HG03139 (cell line): ENCODE results near the gene AP5S1.
"Not testable (repeated sequence)": the region's sequence is repeated elsewhere in the genome, so short reads cannot be mapped to it uniquely, and the experiment has no call there.

Experiments
- ATAC-seq: cut with Tn5 transposase; IDR thresholded peaks from one replicate; pipeline ENCODE4 v1.9.1; 2021; ENCODE audit not compliant: unreplicated experiment

Gene AP5S1

DNA sequence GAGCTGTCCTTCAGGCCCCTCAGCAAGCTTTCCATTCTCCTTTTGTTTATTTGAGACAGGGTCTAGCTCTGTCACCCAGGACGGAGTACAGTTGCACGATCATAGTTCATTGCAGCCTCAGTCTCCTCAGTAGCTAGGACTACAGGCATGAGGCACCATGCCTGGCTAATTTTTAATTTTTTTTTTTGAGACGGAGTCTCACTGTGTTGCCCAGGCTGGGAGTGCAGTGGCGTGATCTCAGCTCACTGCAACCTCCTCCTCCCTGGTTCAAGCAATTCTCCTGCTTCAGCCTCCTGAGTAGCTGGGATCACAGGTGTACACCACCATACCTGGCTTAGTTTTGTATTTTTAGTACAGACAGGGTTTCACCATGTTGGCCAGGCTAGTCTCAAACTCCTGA lies 31.1 kb upstream of the AP5S1 start:
- not testable (repeated sequence) for ATAC-seq

- not testable (repeated sequence) for ATAC-seq
Observed at GRCh38 chr20:3794168-3794567, 26.2 kb upstream of the AP5S1 start.

GRCh38 chr20:3794701-3795420 lies 25.5 kb upstream of the AP5S1 start:
- no peak for ATAC-seq

- peak; percentile 53 for ATAC-seq
Observed at GRCh38 chr20:3795511-3796468, 24.6 kb upstream of the AP5S1 start, which contains the start of gene CDC25B. Gene CDC25B, plus strand, starts transcription at chr20:3796310. Its CDS starts 222 bp downstream, at chr20:3796532.

DNA sequence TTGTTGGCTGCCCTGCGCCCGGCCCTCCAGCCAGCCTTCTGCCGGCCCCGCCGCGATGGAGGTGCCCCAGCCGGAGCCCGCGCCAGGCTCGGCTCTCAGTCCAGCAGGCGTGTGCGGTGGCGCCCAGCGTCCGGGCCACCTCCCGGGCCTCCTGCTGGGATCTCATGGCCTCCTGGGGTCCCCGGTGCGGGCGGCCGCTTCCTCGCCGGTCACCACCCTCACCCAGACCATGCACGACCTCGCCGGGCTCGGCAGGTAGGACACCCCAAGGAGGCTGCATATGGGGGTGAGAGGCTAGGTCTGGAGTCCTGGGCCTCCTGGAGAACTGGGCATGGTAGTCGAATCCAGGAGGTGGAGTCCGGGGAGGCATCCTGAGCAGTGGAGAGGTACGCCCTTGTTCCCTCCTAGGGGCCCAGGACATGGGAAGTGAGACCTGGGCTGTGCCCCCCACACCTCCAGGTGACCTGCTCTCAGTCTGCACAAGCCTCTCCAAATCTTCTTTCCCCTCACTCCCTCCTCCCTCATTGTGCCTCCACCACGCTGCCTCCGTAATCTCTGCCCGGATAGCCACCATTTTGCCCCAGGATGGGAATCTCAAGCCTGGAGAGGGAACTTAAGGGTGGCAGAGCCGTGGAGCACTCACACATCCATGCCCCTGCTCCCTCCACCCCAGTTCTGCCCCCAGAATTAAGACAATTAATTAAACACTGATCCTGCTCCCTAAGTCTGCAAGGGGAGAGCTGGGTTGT lies 23.7 kb upstream of the AP5S1 start:
- ATAC-seq: peak; percentile 9

DNA sequence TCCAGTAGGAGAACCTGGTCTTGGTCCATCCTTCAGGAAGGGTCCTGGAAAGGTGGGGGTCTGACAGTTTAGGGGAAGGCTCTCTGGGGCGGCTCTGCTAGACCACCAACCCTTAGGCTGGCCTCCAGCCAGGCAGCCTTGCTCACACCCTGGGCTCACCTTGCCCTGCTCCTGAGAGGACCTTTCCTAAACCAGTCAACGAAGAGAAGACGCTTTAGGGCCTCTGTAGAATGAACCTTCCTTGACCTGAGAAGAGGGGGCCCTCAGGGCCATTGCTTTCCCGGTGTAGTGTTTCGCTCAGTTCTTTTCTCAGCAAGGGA lies 23.2 kb upstream of the AP5S1 start:
- no peak for ATAC-seq

DNA sequence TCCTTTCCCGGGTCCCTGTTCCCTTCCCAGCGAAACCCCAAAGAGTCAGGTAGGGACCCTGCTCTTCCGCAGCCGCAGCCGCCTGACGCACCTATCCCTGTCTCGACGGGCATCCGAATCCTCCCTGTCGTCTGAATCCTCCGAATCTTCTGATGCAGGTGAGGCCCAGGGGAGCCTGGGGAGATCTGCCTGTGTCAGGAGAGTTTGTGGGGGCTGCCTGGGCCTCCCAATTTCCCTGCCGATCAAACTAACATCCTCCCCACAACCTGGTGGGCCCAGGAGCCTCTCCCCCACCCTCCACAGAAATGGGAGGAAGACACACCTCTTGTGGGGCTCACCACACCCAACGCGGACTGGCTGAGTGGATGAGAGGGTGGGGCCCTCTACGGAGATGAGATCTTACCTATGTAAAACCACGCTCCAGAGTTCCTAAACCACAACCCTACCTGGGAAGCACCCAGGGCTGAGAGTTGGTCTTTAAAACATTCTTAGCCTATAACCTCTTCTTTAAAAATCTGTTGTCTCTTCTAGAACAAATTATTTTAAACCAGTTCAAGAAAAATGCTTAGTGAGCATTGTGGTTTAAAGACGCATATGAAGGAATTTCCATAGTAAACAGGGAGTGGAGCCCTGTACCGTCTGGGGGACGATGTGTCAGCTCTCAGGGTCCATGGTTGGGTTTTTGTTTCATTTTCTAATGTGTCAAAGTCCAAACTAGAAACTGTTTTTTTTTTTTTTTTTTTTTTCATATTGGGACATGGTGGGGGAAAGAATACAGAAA lies 22.6 kb upstream of the AP5S1 start:
- ATAC-seq: no peak

- no peak for ATAC-seq
Observed at GRCh38 chr20:3798373-3798768, 22.0 kb upstream of the AP5S1 start.

DNA sequence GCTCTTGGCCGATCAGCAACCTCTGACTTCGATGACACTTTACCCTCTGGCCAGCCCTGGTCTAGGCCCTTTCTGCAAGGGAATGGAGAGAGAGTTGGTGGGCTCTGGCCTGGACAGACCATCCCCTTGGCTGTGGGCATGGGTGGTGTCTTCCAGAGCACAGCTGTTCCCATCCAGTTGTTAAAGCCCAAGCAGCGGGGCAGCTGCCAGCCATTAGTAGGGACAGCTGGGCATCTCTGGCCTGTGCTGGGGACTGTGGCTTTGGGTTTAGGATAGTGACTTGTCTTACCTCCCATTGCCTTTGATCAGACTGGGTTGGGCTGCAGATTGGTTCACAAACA lies 21.5 kb upstream of the AP5S1 start:
- no peak for ATAC-seq

GRCh38 chr20:3800256-3800877 lies 20.0 kb upstream of the AP5S1 start:
- ATAC-seq: no peak

DNA sequence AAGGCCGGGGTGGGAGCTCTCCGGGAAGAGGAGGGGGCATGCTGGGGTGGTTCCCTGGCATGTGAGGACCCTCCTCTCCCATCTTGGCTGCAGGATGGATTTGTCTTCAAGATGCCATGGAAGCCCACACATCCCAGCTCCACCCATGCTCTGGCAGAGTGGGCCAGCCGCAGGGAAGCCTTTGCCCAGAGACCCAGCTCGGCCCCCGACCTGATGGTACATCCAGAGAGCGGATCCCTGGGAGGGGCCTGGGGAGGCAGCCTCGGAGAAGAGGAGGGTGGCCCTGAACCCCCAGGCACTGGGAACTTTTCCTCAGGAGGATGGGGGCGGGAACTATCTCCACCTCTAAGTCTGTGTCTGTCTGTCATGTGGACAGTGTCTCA lies 19.5 kb upstream of the AP5S1 start:
- no peak for ATAC-seq

DNA sequence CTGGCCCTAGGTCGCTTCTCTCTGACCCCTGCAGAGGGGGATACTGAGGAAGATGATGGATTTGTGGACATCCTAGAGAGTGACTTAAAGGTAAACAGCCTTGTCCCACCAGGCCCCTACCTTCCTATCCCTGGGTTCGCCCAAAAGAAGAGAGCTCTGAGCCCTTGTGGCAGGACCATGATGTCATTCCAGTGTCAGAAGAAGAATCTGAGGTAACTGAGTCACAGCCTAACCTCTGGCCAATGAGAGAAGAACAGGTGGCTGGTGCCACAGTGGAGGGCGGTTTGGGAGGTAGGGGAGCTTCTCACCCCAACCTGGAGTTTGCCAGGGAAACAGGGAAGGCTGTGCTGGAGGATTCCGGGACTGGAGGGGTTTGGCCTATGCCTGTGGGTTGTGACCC lies 19.0 kb upstream of the AP5S1 start:
- no peak for ATAC-seq

DNA sequence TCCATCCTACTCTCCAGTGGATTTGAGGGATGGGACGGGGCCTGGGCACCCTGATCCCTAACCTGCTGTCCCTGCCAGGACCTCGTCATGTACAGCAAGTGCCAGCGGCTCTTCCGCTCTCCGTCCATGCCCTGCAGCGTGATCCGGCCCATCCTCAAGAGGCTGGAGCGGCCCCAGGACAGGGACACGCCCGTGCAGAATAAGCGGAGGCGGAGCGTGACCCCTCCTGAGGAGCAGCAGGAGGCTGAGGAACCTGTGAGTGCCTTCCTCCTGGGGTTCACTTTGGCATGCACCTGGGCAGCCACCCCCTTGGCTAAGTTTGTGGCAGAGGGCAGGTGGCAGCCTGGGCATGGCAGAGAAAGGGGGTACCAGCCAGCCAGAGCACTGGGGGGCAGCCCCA lies 18.5 kb upstream of the AP5S1 start:
- no peak for ATAC-seq

GRCh38 chr20:3802524-3803239 lies 17.7 kb upstream of the AP5S1 start:
- ATAC-seq: no peak

DNA sequence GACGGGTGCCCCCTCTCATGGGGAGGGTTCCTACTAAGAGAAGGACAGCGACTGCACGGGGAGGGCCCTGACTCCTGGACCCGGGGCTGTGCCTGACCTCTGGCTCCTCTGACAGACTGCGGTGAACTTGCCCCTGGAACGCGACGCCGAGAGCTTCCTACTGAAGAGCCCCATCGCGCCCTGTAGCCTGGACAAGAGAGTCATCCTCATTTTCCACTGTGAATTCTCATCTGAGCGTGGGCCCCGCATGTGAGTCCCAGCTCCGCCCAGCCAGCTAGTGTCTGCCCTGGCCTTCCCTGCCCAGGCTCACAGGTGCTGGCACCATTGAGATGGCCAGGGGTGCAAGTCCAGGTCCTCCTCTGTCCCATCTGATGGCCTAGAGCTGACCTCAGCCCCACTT lies 17.1 kb upstream of the AP5S1 start:
- ATAC-seq: no peak

GRCh38 chr20:3803854-3804253 lies 16.5 kb upstream of the AP5S1 start:
- no peak for ATAC-seq

- no peak for ATAC-seq
Observed at GRCh38 chr20:3804254-3804751, 16.0 kb upstream of the AP5S1 start.

DNA sequence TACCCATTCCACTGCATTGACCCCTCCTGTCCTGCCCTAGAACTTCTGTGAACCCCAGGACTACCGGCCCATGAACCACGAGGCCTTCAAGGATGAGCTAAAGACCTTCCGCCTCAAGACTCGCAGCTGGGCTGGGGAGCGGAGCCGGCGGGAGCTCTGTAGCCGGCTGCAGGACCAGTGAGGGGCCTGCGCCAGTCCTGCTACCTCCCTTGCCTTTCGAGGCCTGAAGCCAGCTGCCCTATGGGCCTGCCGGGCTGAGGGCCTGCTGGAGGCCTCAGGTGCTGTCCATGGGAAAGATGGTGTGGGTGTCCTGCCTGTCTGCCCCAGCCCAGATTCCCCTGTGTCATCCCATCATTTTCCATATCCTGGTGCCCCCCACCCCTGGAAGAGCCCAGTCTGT lies 15.6 kb upstream of the AP5S1 start:
- ATAC-seq: no peak

GRCh38 chr20:3808544-3808943 lies 11.8 kb upstream of the AP5S1 start:
- ATAC-seq: no peak
